K562 (cell line): ENCODE data around the gene ITGB2. TPM values are rescaled to one million over a fixed set of nuclear protein-coding genes. Genes with fewer than 3 reads are reported as not detected.

ENCODE experiments used
- AFF1 ChIP-seq, 2 experiments: fragments of 450-650 bp; IDR thresholded peaks; 2 replicates each; pipeline ENCODE4 v1.6.1; 2018; ENCODE audit warnings: mild to moderate bottlenecking in 2 of 2, low read depth in 1 of 2; ENCODE audit not compliant: partially characterized antibody in 2 of 2
- CXXC5 ChIP-seq: fragments of 250-450 bp; sonication (Bioruptor Pico); IDR thresholded peaks from 2 replicates; pipeline ENCODE4 v1.8.0; 2022; ENCODE audit warnings: inconsistent platforms, mild to moderate bottlenecking, moderate library complexity
- DEAF1 ChIP-seq: fragments of 450-650 bp; formaldehyde crosslinking; IDR thresholded peaks from 2 replicates; pipeline ENCODE4 v1.4.0; 2020; ENCODE audit warnings: mild to moderate bottlenecking, moderate library complexity
- EHMT2 ChIP-seq: fragments of 450-650 bp; IDR thresholded peaks from 2 replicates; pipeline ENCODE4 v1.6.1; 2018; ENCODE audit warnings: antibody characterized with exemption
- FOXJ2 ChIP-seq: fragments of 200-800 bp; sonication (Bioruptor generic); IDR thresholded peaks from 2 replicates; pipeline ENCODE4 v1.6.1; 2016; ENCODE audit warnings: missing genetic modification characterization, missing compliant biosample characterization
- KHSRP ChIP-seq: fragments of 450-650 bp; IDR thresholded peaks from 2 replicates; pipeline ENCODE4 v1.6.1; 2017
- NFATC3 ChIP-seq: fragments of 450-650 bp; IDR thresholded peaks from 2 replicates; pipeline ENCODE4 v1.6.1; 2017; ENCODE audit warnings: mild to moderate bottlenecking
- NR0B1 ChIP-seq: fragments of 450-650 bp; IDR thresholded peaks from one replicate; pipeline ENCODE4 v1.6.1; 2018; ENCODE audit warnings: mild to moderate bottlenecking, moderate library complexity; ENCODE audit not compliant: partially characterized antibody
- PTRF ChIP-seq: fragments of 450-650 bp; IDR thresholded peaks from 2 replicates; pipeline ENCODE4 v1.6.1; 2016; ENCODE audit warnings: mild to moderate bottlenecking, missing genetic modification characterization, missing compliant biosample characterization
- RAD51 ChIP-seq: fragments of 450-650 bp; IDR thresholded peaks from 2 replicates; pipeline ENCODE4 v1.7.1; 2016; ENCODE audit warnings: low read depth, mild to moderate bottlenecking, borderline replicate concordance
- TGIF2 ChIP-seq: sonication (generic); formaldehyde crosslinking; IDR thresholded peaks from 2 replicates; pipeline ENCODE4 v1.8.1; 2022; ENCODE audit warnings: mild to moderate bottlenecking, missing genetic modification reagents, moderate library complexity
- ZNF212 ChIP-seq: fragments of 450-650 bp; formaldehyde crosslinking; IDR thresholded peaks from 2 replicates; pipeline ENCODE4 v1.4.0; 2020; ENCODE audit warnings: mild to moderate bottlenecking
- polyA plus RNA-seq, 8 experiments: library from polyadenylated mRNA; depleted of rRNA in 4 of 8; stranded (reverse) in 5 of 8; unstranded in 3 of 8; fragments of >200 nt; fragmentation: Nextera tagmentation in 2 of 8; fragmentation: Illumina TruSeq in 1 of 8; extraction: Ambion mirVana in 2 of 8; extraction: Trizol in 1 of 8; gene quantifications; 2 replicates each; pipeline versions ENCODE4 v1.2.1 to v1.2.3, GENCODE V29; 2011 to 2014; ENCODE audit warnings: inconsistent platforms in 1 of 8, missing spikeins in 1 of 8
- total RNA-seq, 7 experiments: library from RNA; depleted of rRNA in 6 of 7; stranded (reverse); fragments of >200 nt in 6 of 7; fragmentation: Illumina TruSeq in 2 of 7; extraction: Trizol in 2 of 7; gene quantifications; 2 replicates each; pipeline versions ENCODE4 v1.2.1 to v1.2.3, GENCODE V29; 2011 to 2021; ENCODE audit warnings: low replicate concordance in 1 of 7

Gene ITGB2
- total and polyA plus RNA-seq, 9 of the 15 experiments (the other 6 are each of a cell fraction or from before 2014, with no cell fraction given) = 0.07 to 1.3 (median 0.51) TPM; not detected in 2

- no peak for TF ChIP-seq AFF1 (IDR thresholded peaks at IDR 0.05; ENCODE audit: low read depth in 1 of 2, partially characterized antibody in 2 of 2)
- no peak for TF ChIP-seq KHSRP
- no peak for TF ChIP-seq DEAF1 (CRISPR knock-in tag)
- TF ChIP-seq ZNF212 (CRISPR knock-in tag) = no peak
- TF ChIP-seq NR0B1 = no peak
- TF ChIP-seq FOXJ2 (tag) = no peak
- no peak for TF ChIP-seq EHMT2
- no peak for TF ChIP-seq CXXC5 (CRISPR knock-in tag)
- no peak for TF ChIP-seq PTRF (tag)
- TF ChIP-seq RAD51 = no peak
- TF ChIP-seq NFATC3 = no peak
- no peak for TF ChIP-seq TGIF2 (CRISPR knock-in tag)
These were observed 1.4 kb downstream of the ITGB2 start (continued) for GRCh38 chr21:44919111-44919912.
